Heart right ventricle (tissue), 16 donors: ENCODE results near the gene MYL3. TPM values are rescaled to one million over a fixed set of nuclear protein-coding genes. Genes with fewer than 3 reads are reported as not detected.

Experiments used
- ATAC-seq, 8 donors: fragments of 200-7000 bp; cut with Tn5 transposase; one replicate each; pipeline ENCODE4 v1.9.1; 2020; ENCODE audit warnings: mild to moderate bottlenecking in 8 of 8, moderate library complexity in 8 of 8, moderate number of reproducible peaks in 1 of 8
- DNase-seq, 2 donors: peaks; one replicate each; pipeline ENCODE4 v3.0.0-alpha.2; 2020
- H3K27ac ChIP-seq, 10 donors: fragments of 200-600 bp; sonication (generic) in 2 of 10; one replicate each; pipeline versions ENCODE4 v1.5.0 to v1.8.0; 2020 to 2022; ENCODE audit warnings: mild to moderate bottlenecking in 3 of 10
- H3K27me3 ChIP-seq, 7 donors: fragments of 200-600 bp; one replicate each; pipeline ENCODE4 v1.8.0; 2021 to 2022; ENCODE audit warnings: mild to moderate bottlenecking in 2 of 7
- H3K36me3 ChIP-seq, 9 donors: fragments of 200-600 bp; sonication (generic) in 1 of 9; one replicate each; pipeline versions ENCODE4 v1.5.0 to v1.8.0; 2020 to 2022; ENCODE audit warnings: mild to moderate bottlenecking in 2 of 9
- H3K4me1 ChIP-seq, 9 donors: fragments of 200-600 bp; sonication (generic) in 1 of 9; one replicate each; pipeline versions ENCODE4 v1.5.0 to v1.8.0; 2020 to 2022; ENCODE audit warnings: mild to moderate bottlenecking in 4 of 9
- H3K4me3 ChIP-seq, 10 donors: fragments of 200-600 bp; sonication (generic) in 2 of 10; one replicate each; pipeline versions ENCODE4 v1.5.0 to v1.8.0; 2020 to 2022; ENCODE audit warnings: mild to moderate bottlenecking in 7 of 10, moderate library complexity in 2 of 10
- H3K9me3 ChIP-seq, 11 donors: fragments of 200-600 bp in 10 of 11; sonication (generic) in 2 of 11; one replicate each; pipeline versions ENCODE4 v1.5.0 to v1.8.0; 2013 to 2022; ENCODE audit warnings: mild to moderate bottlenecking in 2 of 11, control low read depth in 1 of 11, moderate library complexity in 1 of 11
- WGBS, 2 donors: extraction: QIAGEN DNeasy Blood & Tissue Kit; methylation state at CpG; one replicate each; pipeline ENCODE4 v1.1.7; 2013; ENCODE audit warnings: inconsistent platforms in 1 of 2; 5-methylcytosine and 5-hydroxymethylcytosine counted together
- intact Hi-C, 10 donors: fragments of 100-400 bp; cut with DNase I; formaldehyde crosslinking; loops; one replicate each; pipeline versions ENCODE4 v1.11.1 to v1.14.2; 2022
- polyA plus RNA-seq, 2 donors: library from polyadenylated mRNA; stranded (reverse); fragments of 200-250 nt; gene quantifications; one replicate each; pipeline ENCODE4 v1.2.3, GENCODE V29; 2013
- total RNA-seq, 10 donors: library from RNA; stranded (reverse); fragmentation: NEBNext Ultra II Directional in 3 of 10; extraction: Animal tissue kit (Norgen Biotek cat#: 25700) in 3 of 10; gene quantifications; one replicate each; pipeline versions ENCODE4 v1.2.1 to v1.2.4, GENCODE V29; 2021 to 2023
- TF ChIP-seq, protein P1 (sequence below), 9 donors: fragments of 200-600 bp; sonication (generic) in 2 of 9; IDR thresholded peaks; one replicate each; pipeline versions ENCODE4 v1.5.0 to v1.8.0; 2021 to 2022; ENCODE audit warnings: antibody characterized with exemption in 9 of 9, mild to moderate bottlenecking in 5 of 9, moderate library complexity in 1 of 9
- donor health status: Arrhythmogenic right ventricular cardiomyopathy.
- donor health status: ischemic (EF 13 %, LVEDD 7.1; RV severe dilation, severe dysfunction).
- donor health status: healthy with polysubstance abuse.
- donor health status: DM: no; HTN: yes; CAD: no.
- donor health status: DM: no; HTN: no; CAD: no.
- donor health status: ischemic (EF 25% LVEDD 6.9; RV normal size, moderate dysfunction).
- donor health status: ischemic (EF 25% LVEDD 5.7; RV mildly dilated, moderate dysfunction).
- donor health status: healthy.
- donor health status: DM: yes; HTN: yes; CAD: no.
- donor health status: Ischemic cardiomyopathy.
- donor health status: ischemic (EF 35%, LVEDD 5.7; RV mildly dilated, moderate dysfunction).
- donor health status: nonischemic (EF 11% LVEDD 7.7; RV severe dilation, severe dysfunction).
- donor health status: DM: yes; HTN: yes; CAD: no.
- donor health status: PGD.
- donor health status: ischemic (EF 29% LVEDD 5.4; RV normal size, mild dysfunction).
- donor health status: nonischemic (EF 23%, LVEDD 6.1; RV moderate dilation, normal function).

Gene MYL3
- total and polyA plus RNA-seq, 12 donors = 5,377 to 9,904 (median 7,587) TPM

DNA sequence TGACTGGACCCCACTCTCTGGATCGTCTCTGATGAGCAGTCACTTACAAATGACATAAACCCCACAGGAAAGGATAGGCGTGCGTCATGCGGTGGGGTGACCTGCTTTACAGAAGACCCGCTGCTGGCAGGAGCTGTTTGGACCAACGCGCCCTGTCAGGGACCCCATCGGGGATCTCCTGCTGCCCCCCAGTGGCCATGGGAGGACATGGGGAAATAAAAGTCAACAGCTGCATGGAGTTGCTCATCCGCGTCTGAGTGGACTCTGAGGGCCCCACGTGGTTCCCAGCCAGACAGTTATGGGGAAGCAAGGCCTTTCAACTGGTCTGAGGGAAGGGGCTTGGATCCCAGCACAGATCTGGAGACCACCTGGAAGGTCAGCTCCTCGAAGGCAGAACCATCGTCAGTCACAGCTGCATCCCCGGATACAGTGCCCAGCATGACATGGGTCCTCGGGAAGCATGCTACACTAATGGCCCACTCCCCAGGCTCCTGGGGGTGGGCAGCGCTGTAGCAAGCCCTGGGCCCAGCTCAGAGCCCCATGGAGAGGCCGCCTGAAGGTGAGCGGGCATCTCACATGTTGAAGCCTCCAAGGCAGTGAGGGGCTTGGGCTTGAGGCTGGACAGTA is 46.4 kb upstream of the MYL3 start:
- DNase-seq (peak; percentile 84 to 89), ATAC-seq (peak; percentile 75 to 88 (median 82))
- H3K36me3 ChIP-seq = no peaks in the 10 kb centered on the region
- TF ChIP-seq, protein P1, sequence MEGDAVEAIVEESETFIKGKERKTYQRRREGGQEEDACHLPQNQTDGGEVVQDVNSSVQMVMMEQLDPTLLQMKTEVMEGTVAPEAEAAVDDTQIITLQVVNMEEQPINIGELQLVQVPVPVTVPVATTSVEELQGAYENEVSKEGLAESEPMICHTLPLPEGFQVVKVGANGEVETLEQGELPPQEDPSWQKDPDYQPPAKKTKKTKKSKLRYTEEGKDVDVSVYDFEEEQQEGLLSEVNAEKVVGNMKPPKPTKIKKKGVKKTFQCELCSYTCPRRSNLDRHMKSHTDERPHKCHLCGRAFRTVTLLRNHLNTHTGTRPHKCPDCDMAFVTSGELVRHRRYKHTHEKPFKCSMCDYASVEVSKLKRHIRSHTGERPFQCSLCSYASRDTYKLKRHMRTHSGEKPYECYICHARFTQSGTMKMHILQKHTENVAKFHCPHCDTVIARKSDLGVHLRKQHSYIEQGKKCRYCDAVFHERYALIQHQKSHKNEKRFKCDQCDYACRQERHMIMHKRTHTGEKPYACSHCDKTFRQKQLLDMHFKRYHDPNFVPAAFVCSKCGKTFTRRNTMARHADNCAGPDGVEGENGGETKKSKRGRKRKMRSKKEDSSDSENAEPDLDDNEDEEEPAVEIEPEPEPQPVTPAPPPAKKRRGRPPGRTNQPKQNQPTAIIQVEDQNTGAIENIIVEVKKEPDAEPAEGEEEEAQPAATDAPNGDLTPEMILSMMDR (IDR thresholded peaks at IDR 0.05) = peak; percentile 67 to 93 (median 88)
- WGBS, 2 donors = 19% methylated on average over 18 of the region's 18 CpGs
- H3K4me3 ChIP-seq = peak overlapping the region in 1 of 10 donors; percentile 19
- no peaks in the 10 kb centered on the region for H3K27me3 ChIP-seq
- peaks cover 9 to 36% (median 24%) of the 10 kb centered on the region in 9 donors for H3K4me1 ChIP-seq
- H3K27ac ChIP-seq = no peak overlapping the region
- H3K9me3 ChIP-seq = no peaks in the 10 kb centered on the region
- intact Hi-C loops = loop anchor here in 9 of 10 donors (2.0 to 5.0 kb wide), 4 partner anchors 42 to 205 kb away; no protein-coding TSS in a partner anchor

DNA sequence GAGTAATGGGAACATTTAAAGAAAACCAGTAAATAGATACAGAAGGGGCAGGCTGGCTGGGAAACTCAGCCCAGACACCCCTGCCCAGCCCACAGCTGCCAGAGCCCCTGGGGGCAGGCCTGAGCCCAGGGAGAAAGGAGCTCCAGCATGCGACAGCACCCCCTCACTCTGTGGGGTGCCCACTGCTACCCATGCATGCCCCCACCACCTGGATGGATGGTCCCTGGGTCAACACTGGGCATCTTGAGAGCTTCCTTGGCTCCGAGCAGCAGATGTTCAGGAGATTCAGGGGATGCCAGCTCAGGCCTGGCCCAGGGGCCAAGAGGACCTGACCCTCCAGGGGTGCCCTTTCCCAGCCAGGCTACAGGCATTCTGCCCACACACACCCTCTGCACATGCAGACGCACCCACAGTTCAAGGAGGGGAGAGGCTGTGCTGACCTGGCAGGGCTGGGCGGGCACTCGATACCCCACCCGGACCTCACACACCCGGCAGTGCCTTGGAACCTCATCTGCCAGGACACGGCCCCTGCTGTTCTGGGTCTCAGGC is 45.8 kb upstream of the MYL3 start:
- no peaks in the 10 kb centered on the region for H3K36me3 ChIP-seq
- peaks cover 9 to 35% (median 23%) of the 10 kb centered on the region in 9 donors for H3K4me1 ChIP-seq
- H3K27ac ChIP-seq = no peak overlapping the region
- intact Hi-C loops = loop anchor here in 9 of 10 donors (1.0 to 5.0 kb wide), 5 partner anchors 42 to 204 kb away; no protein-coding TSS in a partner anchor
- DNase-seq (no peak), ATAC-seq (peak in 7 of 8 donors; percentile 6 to 43 (median 21))
- 55 to 56% methylated on average over 8 of the region's 8 CpGs for WGBS, 2 donors
- TF ChIP-seq, protein P1 (IDR thresholded peaks at IDR 0.05) = no peak
- peak overlapping the region in 1 of 10 donors; percentile 19 for H3K4me3 ChIP-seq
- no peaks in the 10 kb centered on the region for H3K27me3 ChIP-seq
- no peaks in the 10 kb centered on the region for H3K9me3 ChIP-seq

DNA sequence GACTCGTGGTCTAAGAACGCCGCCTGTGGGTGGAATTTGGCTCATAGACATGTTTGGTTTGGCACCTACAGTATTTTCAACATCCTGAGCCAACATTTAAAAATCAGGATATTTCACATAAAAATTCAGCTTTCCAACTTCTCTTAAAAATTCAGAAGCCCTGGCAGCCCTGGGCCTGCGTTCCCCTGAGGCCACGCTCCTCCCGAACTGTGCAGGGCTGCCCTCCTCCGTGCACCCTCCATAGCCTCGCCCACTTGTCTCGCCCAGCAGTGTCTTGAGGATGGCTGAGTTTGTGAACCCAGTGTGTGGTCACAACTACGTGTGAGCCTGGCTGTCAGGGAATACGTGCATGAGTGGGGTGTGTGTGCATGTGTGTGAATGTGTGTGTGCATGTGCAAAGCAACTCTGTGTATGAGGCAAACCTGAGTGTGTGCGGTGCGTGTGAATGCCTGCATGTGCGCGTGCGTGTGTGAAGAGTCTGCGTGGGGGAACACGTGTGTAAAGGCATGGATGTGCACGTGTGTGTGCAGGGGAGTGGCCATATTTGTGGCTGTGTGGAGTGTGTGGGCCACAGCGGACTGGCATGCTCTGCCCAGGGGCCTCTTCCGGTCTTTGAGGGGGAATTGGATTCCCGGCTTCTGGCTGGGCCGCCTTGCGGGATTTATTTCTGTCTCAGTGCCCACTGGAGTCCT is 45.2 kb upstream of the MYL3 start:
- no peaks in the 10 kb centered on the region for H3K36me3 ChIP-seq
- H3K4me1 ChIP-seq = peaks cover 9 to 29% (median 22%) of the 10 kb centered on the region in 9 donors
- H3K27ac ChIP-seq = no peak overlapping the region
- intact Hi-C loops = loop anchor here in 9 of 10 donors (1.0 to 5.0 kb wide), 5 partner anchors 41 to 204 kb away; no protein-coding TSS in a partner anchor
- ATAC-seq (peak; percentile 6 to 45 (median 26)), DNase-seq (no peak)
- TF ChIP-seq, protein P1 (IDR thresholded peaks at IDR 0.05) = peak in 6 of 9 donors; percentile 26 to 50 (median 35)
- H3K4me3 ChIP-seq = no peak overlapping the region
- no peaks in the 10 kb centered on the region for H3K9me3 ChIP-seq
- 57 to 67% methylated on average over 24 of the region's 24 CpGs for WGBS, 2 donors
- H3K27me3 ChIP-seq = no peaks in the 10 kb centered on the region

GRCh38 chr3:46907960-46908293 is 44.7 kb upstream of the MYL3 start:
- Histone ChIP-seq H3K4me3 (no peak overlapping the region), H3K27me3 (no peaks in the 10 kb centered on the region), H3K36me3 (no peaks in the 10 kb centered on the region), H3K27ac (no peak overlapping the region), H3K4me1 (peaks cover 9 to 25% (median 19%) of the 10 kb centered on the region in 9 donors), H3K9me3 (no peaks in the 10 kb centered on the region)
- ATAC-seq (peak in 1 of 8 donors; percentile 6), DNase-seq (no peak)
- TF ChIP-seq, protein P1 (IDR thresholded peaks at IDR 0.05) = no peak
- intact Hi-C loops = loop anchor here in 9 of 10 donors (1.0 to 5.0 kb wide), 5 partner anchors 41 to 203 kb away; no protein-coding TSS in a partner anchor
- WGBS, 2 donors = 27 to 50% methylated on average over 1 of the region's 1 CpG
